Parathyroid adenoma (tissue), 2 donors: Measurements from ENCODE around the gene VASP.
A peak's percentile ranks its signal among the peaks of the same experiment; 100 is the strongest.

Experiments
- H2AFZ ChIP-seq: fragments of 300-600 bp; sonication (generic); one replicate; pipeline ENCODE4 v1.7.0; 2017; ENCODE audit warnings: antibody characterized with exemption, mild to moderate bottlenecking
- H3K27ac ChIP-seq: fragments of 300-600 bp; sonication (generic); one replicate; pipeline ENCODE4 v1.7.0; 2017
- H3K27me3 ChIP-seq: fragments of 300-600 bp; sonication (generic); one replicate; pipeline ENCODE4 v1.7.0; 2017; ENCODE audit warnings: low read length; ENCODE audit not compliant: control insufficient read depth, insufficient read depth
- H3K36me3 ChIP-seq: fragments of 300-600 bp; sonication (generic); one replicate; pipeline ENCODE4 v1.7.0; 2017; ENCODE audit warnings: low read length; ENCODE audit not compliant: control insufficient read depth, insufficient read depth
- H3K4me1 ChIP-seq: fragments of 300-600 bp; sonication (generic); one replicate; pipeline ENCODE4 v1.7.0; 2017; ENCODE audit warnings: control low read depth
- H3K4me2 ChIP-seq: fragments of 300-600 bp; sonication (generic); one replicate; pipeline ENCODE4 v1.7.0; 2017; ENCODE audit warnings: low read length
- H3K4me3 ChIP-seq: fragments of 300-600 bp; sonication (generic); one replicate; pipeline ENCODE4 v1.7.0; 2017; ENCODE audit warnings: low read depth, low read length
- H3K79me2 ChIP-seq: fragments of 300-600 bp; sonication (generic); one replicate; pipeline ENCODE4 v1.7.0; 2017; ENCODE audit warnings: control low read depth
- H3K9ac ChIP-seq: fragments of 300-600 bp; sonication (generic); one replicate; pipeline ENCODE4 v1.7.0; 2017; ENCODE audit warnings: mild to moderate bottlenecking
- H3K9me3 ChIP-seq: fragments of 300-600 bp; sonication (generic); one replicate; pipeline ENCODE4 v1.7.0; 2017; ENCODE audit warnings: low read length; ENCODE audit not compliant: control insufficient read depth
- TF ChIP-seq, protein P1 (sequence below): fragments of 300-600 bp; sonication (generic); IDR thresholded peaks from one replicate; pipeline ENCODE4 v1.7.0; 2017; ENCODE audit warnings: antibody characterized with exemption, mild to moderate bottlenecking
- donor health status: primary hyperparathyroidism.

The VASP gene

DNA sequence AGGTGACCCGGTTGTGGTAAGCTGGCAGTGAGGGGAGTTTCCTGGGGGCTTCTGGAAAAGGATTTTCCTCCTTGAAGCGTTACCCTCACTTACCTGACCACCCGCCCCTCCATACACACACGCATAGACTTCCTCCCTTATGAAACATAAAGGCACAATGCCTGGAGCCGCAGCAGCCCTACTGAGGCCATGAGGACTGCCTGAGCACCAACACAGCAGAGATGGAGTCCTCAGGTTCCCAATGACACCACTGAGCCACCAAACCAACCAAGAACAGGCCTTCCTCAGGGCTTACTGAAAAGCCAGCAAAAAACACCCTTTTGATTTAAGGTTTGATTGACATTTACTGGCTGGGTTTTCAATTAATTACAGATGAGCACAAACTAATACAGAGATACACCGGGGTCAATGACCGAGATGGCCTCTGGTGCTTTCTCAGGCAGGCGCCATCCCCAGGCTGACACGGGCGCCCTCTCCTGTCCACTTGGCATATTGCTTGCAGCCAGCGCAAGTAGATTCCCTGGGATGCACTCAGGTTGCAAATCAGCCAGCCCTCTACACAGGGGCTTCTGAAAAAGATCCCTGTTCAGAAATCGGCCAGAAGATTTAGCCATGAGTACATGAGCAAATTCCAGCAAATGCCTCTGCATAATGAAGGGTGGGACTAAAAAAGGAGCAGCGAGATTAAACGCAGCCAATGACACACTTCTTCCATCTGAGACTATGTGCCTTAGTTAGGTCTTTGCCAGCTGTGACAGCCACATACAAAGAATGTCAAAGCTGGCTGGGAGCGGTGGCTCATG lies 62.5 kb downstream of the VASP start:
- H3K36me3 ChIP-seq = no peaks in the 10 kb centered on the region
- H3K4me3 ChIP-seq = no peak overlapping the region
- H3K27me3 ChIP-seq = no peaks in the 10 kb centered on the region
- H3K27ac ChIP-seq = no peak overlapping the region
- TF ChIP-seq, protein P1, sequence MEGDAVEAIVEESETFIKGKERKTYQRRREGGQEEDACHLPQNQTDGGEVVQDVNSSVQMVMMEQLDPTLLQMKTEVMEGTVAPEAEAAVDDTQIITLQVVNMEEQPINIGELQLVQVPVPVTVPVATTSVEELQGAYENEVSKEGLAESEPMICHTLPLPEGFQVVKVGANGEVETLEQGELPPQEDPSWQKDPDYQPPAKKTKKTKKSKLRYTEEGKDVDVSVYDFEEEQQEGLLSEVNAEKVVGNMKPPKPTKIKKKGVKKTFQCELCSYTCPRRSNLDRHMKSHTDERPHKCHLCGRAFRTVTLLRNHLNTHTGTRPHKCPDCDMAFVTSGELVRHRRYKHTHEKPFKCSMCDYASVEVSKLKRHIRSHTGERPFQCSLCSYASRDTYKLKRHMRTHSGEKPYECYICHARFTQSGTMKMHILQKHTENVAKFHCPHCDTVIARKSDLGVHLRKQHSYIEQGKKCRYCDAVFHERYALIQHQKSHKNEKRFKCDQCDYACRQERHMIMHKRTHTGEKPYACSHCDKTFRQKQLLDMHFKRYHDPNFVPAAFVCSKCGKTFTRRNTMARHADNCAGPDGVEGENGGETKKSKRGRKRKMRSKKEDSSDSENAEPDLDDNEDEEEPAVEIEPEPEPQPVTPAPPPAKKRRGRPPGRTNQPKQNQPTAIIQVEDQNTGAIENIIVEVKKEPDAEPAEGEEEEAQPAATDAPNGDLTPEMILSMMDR = peak; percentile 76
- H3K79me2 ChIP-seq = peaks cover 46% of the 10 kb centered on the region
- peaks cover 4% of the 10 kb centered on the region for H3K4me1 ChIP-seq
- H3K9me3 ChIP-seq = no peaks in the 10 kb centered on the region
- no peak overlapping the region for H3K9ac ChIP-seq
- H3K4me2 ChIP-seq = no peak overlapping the region
- H2AFZ ChIP-seq = no peak overlapping the region

DNA sequence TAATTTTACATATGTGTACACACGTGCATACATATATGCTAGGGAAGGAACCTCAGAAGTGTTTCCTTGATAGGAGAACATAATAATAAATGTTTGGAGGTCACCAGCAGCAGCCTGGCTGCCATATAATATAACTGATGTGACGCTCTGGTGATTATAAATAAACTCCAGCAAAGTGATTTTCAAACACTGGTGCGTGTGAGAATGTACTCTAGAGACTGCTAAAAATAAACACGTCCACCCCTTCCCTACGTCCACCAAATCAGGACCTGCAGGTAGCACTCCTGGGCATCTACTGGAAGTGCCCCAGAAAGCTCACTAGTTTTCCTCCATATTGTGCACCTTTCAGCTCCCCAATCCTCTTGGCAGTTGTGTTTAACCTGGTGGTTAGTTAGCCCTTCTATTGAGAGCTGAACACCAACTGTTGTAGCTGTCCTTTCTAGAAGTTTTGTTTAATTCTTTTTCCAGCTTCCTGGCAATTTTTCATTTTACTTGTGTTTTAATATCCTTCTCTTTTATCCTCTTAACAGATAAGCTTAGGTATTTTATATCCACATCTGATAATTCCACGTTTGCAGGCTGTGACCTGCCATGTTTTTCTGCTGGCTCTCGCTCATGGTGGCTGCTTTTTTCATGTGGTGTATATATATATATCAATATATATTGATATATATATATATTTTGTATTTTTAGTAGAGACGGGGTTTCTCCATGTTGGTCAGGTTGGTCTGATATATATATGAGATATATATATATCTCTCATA lies 64.4 kb downstream of the VASP start:
- Histone ChIP-seq H3K79me2 (peaks cover 49% of the 10 kb centered on the region), H3K36me3 (no peaks in the 10 kb centered on the region), H3K27me3 (no peaks in the 10 kb centered on the region), H3K9ac (no peak overlapping the region), H3K4me3 (no peak overlapping the region), H3K4me1 (peaks cover 13% of the 10 kb centered on the region), H3K4me2 (no peak overlapping the region), H3K9me3 (no peaks in the 10 kb centered on the region), H3K27ac (no peak overlapping the region), H2AFZ (no peak overlapping the region)
- TF ChIP-seq, protein P1 = no peak

DNA sequence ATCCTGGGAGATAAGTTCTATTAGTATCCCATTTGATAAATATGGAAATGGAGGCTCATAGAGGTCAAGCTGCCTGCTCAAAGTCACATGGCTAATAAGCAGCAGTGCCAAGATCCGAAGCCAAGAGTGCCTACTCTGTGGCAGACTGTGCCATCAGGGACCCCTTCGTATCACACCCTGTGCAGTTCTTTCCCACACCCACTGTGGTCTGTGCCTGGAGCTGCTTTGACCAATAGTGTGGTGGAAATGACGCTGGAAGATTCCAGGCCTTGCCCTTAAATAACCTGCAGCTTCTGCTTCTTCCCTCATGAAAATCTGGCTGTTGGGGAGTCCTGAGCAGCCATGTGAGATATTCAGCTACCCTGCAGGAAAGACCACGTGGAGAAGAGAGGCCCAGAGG lies 67.2 kb downstream of the VASP start:
- H3K9ac ChIP-seq = no peak overlapping the region
- peak overlapping the region; percentile 97 for H3K27ac ChIP-seq
- no peak overlapping the region for H3K4me2 ChIP-seq
- H3K36me3 ChIP-seq = no peaks in the 10 kb centered on the region
- no peak overlapping the region for H3K4me3 ChIP-seq
- H3K27me3 ChIP-seq = no peaks in the 10 kb centered on the region
- peaks cover 34% of the 10 kb centered on the region for H3K4me1 ChIP-seq
- no peak overlapping the region for H2AFZ ChIP-seq
- no peaks in the 10 kb centered on the region for H3K9me3 ChIP-seq
- TF ChIP-seq, protein P1 = no peak
- peaks cover 31% of the 10 kb centered on the region for H3K79me2 ChIP-seq

DNA sequence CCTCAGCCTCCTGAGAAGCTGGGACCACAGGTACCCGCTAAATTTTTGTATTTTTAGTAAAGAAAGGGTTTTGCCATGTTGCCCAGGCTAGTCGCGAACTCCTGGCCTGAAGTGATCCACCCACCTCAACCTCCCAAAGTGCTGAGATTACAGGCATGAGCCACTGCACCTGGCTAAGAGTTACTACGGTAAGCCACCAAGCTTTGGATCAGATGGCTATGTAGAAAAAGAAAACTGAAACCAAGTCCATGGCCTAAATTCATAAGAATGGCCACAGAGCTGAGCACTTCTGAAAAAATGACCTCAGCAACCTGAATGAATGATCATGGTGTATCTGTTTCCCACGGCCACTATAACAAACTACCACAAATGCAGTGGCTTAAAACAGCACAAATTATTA lies 67.9 kb downstream of the VASP start:
- Histone ChIP-seq H3K4me1 (peaks cover 34% of the 10 kb centered on the region), H3K4me3 (no peak overlapping the region), H3K79me2 (peaks cover 26% of the 10 kb centered on the region), H3K4me2 (peak overlapping the region; percentile 5), H3K9me3 (no peaks in the 10 kb centered on the region), H3K27ac (peak overlapping the region; percentile 97), H2AFZ (no peak overlapping the region), H3K27me3 (no peaks in the 10 kb centered on the region), H3K36me3 (no peaks in the 10 kb centered on the region), H3K9ac (no peak overlapping the region)
- TF ChIP-seq, protein P1 = no peak
